ENCODE data around the gene RAB3A.

Gene RAB3A, protein sequence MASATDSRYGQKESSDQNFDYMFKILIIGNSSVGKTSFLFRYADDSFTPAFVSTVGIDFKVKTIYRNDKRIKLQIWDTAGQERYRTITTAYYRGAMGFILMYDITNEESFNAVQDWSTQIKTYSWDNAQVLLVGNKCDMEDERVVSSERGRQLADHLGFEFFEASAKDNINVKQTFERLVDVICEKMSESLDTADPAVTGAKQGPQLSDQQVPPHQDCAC

DNA sequence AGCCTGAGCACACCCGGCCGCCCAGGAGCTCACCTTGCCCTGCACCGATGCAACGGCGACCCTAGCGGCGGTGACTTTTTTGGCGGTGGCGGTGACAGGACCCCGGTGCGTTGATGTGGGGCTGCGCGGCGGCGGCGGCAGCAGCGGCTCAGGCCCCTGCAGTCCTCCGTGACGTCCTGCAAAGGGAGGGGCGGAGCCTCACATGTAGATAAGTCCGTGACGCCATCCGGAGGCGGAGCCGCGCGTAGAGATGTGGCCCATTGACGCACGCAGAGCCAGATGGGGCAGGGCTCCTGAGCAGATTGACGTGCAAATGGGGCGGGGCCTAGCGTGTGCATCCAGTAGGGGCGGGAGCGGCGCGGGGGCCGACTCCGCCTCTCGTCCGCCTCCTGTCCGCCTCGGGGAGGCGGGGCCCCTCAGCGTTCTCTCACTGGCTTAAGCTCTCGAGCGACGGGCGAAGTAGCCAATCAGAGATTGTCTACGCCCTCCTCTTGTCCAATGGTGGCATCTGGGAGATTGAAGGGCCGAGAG lies at the start of gene RAB3A:
Gene RAB3A, minus strand, starts transcription at position 180 of the 531 bp plus-strand sequence. CDS start 1,302 bp downstream, outside the sequence.
- peak within 1 kb of the TSS; percentile 74 for H2AFZ ChIP-seq (ENCODE audit: low read length)
- TF ChIP-seq, protein P1, sequence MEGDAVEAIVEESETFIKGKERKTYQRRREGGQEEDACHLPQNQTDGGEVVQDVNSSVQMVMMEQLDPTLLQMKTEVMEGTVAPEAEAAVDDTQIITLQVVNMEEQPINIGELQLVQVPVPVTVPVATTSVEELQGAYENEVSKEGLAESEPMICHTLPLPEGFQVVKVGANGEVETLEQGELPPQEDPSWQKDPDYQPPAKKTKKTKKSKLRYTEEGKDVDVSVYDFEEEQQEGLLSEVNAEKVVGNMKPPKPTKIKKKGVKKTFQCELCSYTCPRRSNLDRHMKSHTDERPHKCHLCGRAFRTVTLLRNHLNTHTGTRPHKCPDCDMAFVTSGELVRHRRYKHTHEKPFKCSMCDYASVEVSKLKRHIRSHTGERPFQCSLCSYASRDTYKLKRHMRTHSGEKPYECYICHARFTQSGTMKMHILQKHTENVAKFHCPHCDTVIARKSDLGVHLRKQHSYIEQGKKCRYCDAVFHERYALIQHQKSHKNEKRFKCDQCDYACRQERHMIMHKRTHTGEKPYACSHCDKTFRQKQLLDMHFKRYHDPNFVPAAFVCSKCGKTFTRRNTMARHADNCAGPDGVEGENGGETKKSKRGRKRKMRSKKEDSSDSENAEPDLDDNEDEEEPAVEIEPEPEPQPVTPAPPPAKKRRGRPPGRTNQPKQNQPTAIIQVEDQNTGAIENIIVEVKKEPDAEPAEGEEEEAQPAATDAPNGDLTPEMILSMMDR (conservative IDR thresholded peaks at IDR 0.05; ENCODE audit: low read length) = no peak
- TF ChIP-seq EZH2phosphoT487 (IDR thresholded peaks at IDR 0.05; ENCODE audit: borderline replicate concordance) = no peak
- H3K4me3 ChIP-seq (ENCODE audit: low read length, poor library complexity, severe bottlenecking) = peak within 1 kb of the TSS; percentile 80

DNA sequence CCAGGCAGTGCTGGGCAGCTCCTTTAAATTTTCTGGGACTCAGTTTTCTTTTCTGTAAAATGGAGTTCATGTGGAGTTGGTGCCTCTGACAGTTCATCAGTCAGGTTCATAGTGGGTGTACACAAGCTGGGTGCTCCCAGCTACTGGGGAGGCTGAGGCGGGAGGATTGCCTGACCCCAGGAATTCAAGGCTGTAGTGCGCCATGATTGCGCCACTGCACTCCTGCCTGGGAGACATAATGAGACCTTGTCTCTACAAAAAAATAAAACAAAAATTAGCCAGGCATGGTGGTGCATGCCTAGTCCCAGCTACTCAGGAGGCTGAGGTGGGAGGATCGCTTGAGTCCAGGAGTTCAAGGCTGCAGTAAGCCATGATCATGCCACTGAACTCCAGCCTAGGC lies 49.3 kb upstream of the RAB3A start:
- H3K9me3 ChIP-seq (ENCODE audit: insufficient read depth, low read depth, low read length) = no peaks in the 10 kb centered on the region
- H3K9me2 ChIP-seq (replicated peaks; ENCODE audit: low read depth, low read length) = no peaks in the 10 kb centered on the region
- H3K9ac ChIP-seq (ENCODE audit: low read depth, low read length, poor library complexity, severe bottlenecking) = no peak overlapping the region
- H4K20me1 ChIP-seq (ENCODE audit: insufficient read depth, low read length, poor library complexity, severe bottlenecking) = no peaks in the 10 kb centered on the region
- H3K27me3 ChIP-seq (ENCODE audit: insufficient read depth, low read length, poor library complexity, severe bottlenecking) = no peaks in the 10 kb centered on the region
- H3K79me2 ChIP-seq (ENCODE audit: insufficient read depth, low read length) = no peaks in the 10 kb centered on the region
- no peaks in the 10 kb centered on the region for H3K36me3 ChIP-seq (ENCODE audit: insufficient read depth, low read length)
- H3K4me2 ChIP-seq (ENCODE audit: low read depth, low read length, poor library complexity, severe bottlenecking) = no peak overlapping the region
- H3K4me3 ChIP-seq (ENCODE audit: low read length, poor library complexity, severe bottlenecking) = no peak overlapping the region
- no peak overlapping the region for H2AFZ ChIP-seq (ENCODE audit: low read length)
- TF ChIP-seq EZH2phosphoT487 (IDR thresholded peaks at IDR 0.05; ENCODE audit: borderline replicate concordance) = no peak
- TF ChIP-seq, protein P1 (conservative IDR thresholded peaks at IDR 0.05; ENCODE audit: low read length) = no peak
- H3F3A ChIP-seq (ENCODE audit: low read depth) = no peaks in the 10 kb centered on the region
- no peaks in the 10 kb centered on the region for H3K4me1 ChIP-seq (ENCODE audit: insufficient read depth, low read length, poor library complexity, severe bottlenecking)

More for the DNA sequence above, at the start of gene RAB3A:
- Histone ChIP-seq H3K9me3 (ENCODE audit: insufficient read depth, low read depth, low read length) (no peaks in the 10 kb centered on the region), H3F3A (ENCODE audit: low read depth) (no peaks in the 10 kb centered on the region; the same call in 1 of the 2 replicates), H3K79me2 (ENCODE audit: insufficient read depth, low read length) (no peaks in the 10 kb centered on the region; the same call in 1 of the 2 replicates), H3K36me3 (ENCODE audit: insufficient read depth, low read length) (no peaks in the 10 kb centered on the region), H3K27me3 (ENCODE audit: insufficient read depth, low read length, poor library complexity, severe bottlenecking) (no peaks in the 10 kb centered on the region), H3K4me2 (ENCODE audit: low read depth, low read length, poor library complexity, severe bottlenecking) (peak within 1 kb of the TSS; percentile 88), H3K9ac (ENCODE audit: low read depth, low read length, poor library complexity, severe bottlenecking) (peak within 1 kb of the TSS; percentile 82), H4K20me1 (ENCODE audit: insufficient read depth, low read length, poor library complexity, severe bottlenecking) (no peaks in the 10 kb centered on the region), H3K4me1 (ENCODE audit: insufficient read depth, low read length, poor library complexity, severe bottlenecking) (peaks cover 12% of the 10 kb centered on the region), H3K9me2 (replicated peaks; ENCODE audit: low read depth, low read length) (no peaks in the 10 kb centered on the region)

DNA sequence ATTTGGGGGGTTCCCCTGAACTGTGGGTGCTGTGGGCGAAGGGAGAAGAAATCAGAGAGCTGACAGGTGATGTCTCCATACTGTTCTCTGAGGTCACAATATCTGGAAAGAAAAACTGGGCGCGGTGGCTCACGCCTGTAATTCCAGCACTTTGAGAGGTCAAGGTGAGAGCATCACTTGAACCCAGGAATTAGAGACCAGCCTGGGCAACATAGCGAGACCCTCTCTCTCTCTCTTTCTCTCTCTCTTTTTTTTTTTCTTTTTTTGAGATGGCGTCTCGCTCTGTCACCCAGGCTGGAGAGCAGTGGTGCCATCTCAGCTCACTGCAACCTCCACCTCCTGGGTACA lies 48.5 kb upstream of the RAB3A start:
- Histone ChIP-seq H3K9me2 (replicated peaks; ENCODE audit: low read depth, low read length) (no peaks in the 10 kb centered on the region), H3K9ac (ENCODE audit: low read depth, low read length, poor library complexity, severe bottlenecking) (no peak overlapping the region), H3K79me2 (ENCODE audit: insufficient read depth, low read length) (no peaks in the 10 kb centered on the region), H4K20me1 (ENCODE audit: insufficient read depth, low read length, poor library complexity, severe bottlenecking) (no peaks in the 10 kb centered on the region), H3K4me2 (ENCODE audit: low read depth, low read length, poor library complexity, severe bottlenecking) (no peak overlapping the region), H3K36me3 (ENCODE audit: insufficient read depth, low read length) (no peaks in the 10 kb centered on the region), H3K27me3 (ENCODE audit: insufficient read depth, low read length, poor library complexity, severe bottlenecking) (no peaks in the 10 kb centered on the region), H3K4me3 (ENCODE audit: low read length, poor library complexity, severe bottlenecking) (no peak overlapping the region), H2AFZ (ENCODE audit: low read length) (no peak overlapping the region), H3F3A (ENCODE audit: low read depth) (no peaks in the 10 kb centered on the region), H3K4me1 (ENCODE audit: insufficient read depth, low read length, poor library complexity, severe bottlenecking) (no peaks in the 10 kb centered on the region), H3K9me3 (ENCODE audit: insufficient read depth, low read depth, low read length) (no peaks in the 10 kb centered on the region)
- TF ChIP-seq EZH2phosphoT487 (IDR thresholded peaks at IDR 0.05; ENCODE audit: borderline replicate concordance) = no peak
- TF ChIP-seq, protein P1 (conservative IDR thresholded peaks at IDR 0.05; ENCODE audit: low read length) = no peak
